WTC11 (cell line): ENCODE measurements around the gene CCDC9.
A peak's percentile ranks its signal among the peaks of the same experiment; 100 is the strongest.

Experiments used
- ATF3 ChIP-seq: sonication (generic); formaldehyde crosslinking; conservative IDR thresholded peaks from 2 replicates; pipeline ENCODE4 v1.8.1; 2022; ENCODE audit warnings: mild to moderate bottlenecking, missing genetic modification reagents
- CREM ChIP-seq: sonication (generic); formaldehyde crosslinking; IDR thresholded peaks from 2 replicates; pipeline ENCODE4 v1.8.1; 2022; ENCODE audit warnings: mild to moderate bottlenecking, missing genetic modification reagents, moderate library complexity
- MYBL2 ChIP-seq: sonication (generic); formaldehyde crosslinking; IDR thresholded peaks from 2 replicates; pipeline ENCODE4 v1.8.1; 2023; ENCODE audit warnings: mild to moderate bottlenecking, moderate library complexity, missing genetic modification reagents
- SOX15 ChIP-seq: fragments of 250-450 bp; sonication (Bioruptor Pico); IDR thresholded peaks from 2 replicates; pipeline ENCODE4 v1.9.0; 2021; ENCODE audit warnings: mild to moderate bottlenecking
- TCF7 ChIP-seq: sonication (generic); formaldehyde crosslinking; IDR thresholded peaks from 2 replicates; pipeline ENCODE4 v1.8.0; 2022; ENCODE audit warnings: mild to moderate bottlenecking, low read depth, missing genetic modification reagents, moderate library complexity
- ZNF423 ChIP-seq: fragments of 250-450 bp; sonication (Bioruptor Pico); IDR thresholded peaks from 2 replicates; pipeline ENCODE4 v2.1.2; 2022; ENCODE audit warnings: mild to moderate bottlenecking, moderate library complexity
- TF ChIP-seq, protein P1 (sequence below): fragments of 200-600 bp; IDR thresholded peaks from 2 replicates; pipeline ENCODE4 v1.8.0; 2022; ENCODE audit warnings: antibody characterized with exemption
- TF ChIP-seq, protein P2 (sequence below): sonication (generic); formaldehyde crosslinking; IDR thresholded peaks from 2 replicates; pipeline ENCODE4 v1.8.0; 2022; ENCODE audit warnings: mild to moderate bottlenecking, missing genetic modification reagents
- TF ChIP-seq, protein P3 (sequence below): sonication (generic); formaldehyde crosslinking; IDR thresholded peaks from 2 replicates; pipeline ENCODE4 v1.8.0; 2022; ENCODE audit warnings: mild to moderate bottlenecking, missing genetic modification reagents

- no peak for TF ChIP-seq ZNF423 (CRISPR knock-in tag)
- TF ChIP-seq, protein P1, sequence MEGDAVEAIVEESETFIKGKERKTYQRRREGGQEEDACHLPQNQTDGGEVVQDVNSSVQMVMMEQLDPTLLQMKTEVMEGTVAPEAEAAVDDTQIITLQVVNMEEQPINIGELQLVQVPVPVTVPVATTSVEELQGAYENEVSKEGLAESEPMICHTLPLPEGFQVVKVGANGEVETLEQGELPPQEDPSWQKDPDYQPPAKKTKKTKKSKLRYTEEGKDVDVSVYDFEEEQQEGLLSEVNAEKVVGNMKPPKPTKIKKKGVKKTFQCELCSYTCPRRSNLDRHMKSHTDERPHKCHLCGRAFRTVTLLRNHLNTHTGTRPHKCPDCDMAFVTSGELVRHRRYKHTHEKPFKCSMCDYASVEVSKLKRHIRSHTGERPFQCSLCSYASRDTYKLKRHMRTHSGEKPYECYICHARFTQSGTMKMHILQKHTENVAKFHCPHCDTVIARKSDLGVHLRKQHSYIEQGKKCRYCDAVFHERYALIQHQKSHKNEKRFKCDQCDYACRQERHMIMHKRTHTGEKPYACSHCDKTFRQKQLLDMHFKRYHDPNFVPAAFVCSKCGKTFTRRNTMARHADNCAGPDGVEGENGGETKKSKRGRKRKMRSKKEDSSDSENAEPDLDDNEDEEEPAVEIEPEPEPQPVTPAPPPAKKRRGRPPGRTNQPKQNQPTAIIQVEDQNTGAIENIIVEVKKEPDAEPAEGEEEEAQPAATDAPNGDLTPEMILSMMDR, result no peak
- peak; percentile 61; the same call in 1 of the 2 replicates for TF ChIP-seq CREM (CRISPR knock-in tag)
- no peak for TF ChIP-seq SOX15
- 0 out of 2 replicates have a peak, but pooled peaks have one; percentile 57 for TF ChIP-seq MYBL2 (CRISPR knock-in tag)
- TF ChIP-seq, protein P2, sequence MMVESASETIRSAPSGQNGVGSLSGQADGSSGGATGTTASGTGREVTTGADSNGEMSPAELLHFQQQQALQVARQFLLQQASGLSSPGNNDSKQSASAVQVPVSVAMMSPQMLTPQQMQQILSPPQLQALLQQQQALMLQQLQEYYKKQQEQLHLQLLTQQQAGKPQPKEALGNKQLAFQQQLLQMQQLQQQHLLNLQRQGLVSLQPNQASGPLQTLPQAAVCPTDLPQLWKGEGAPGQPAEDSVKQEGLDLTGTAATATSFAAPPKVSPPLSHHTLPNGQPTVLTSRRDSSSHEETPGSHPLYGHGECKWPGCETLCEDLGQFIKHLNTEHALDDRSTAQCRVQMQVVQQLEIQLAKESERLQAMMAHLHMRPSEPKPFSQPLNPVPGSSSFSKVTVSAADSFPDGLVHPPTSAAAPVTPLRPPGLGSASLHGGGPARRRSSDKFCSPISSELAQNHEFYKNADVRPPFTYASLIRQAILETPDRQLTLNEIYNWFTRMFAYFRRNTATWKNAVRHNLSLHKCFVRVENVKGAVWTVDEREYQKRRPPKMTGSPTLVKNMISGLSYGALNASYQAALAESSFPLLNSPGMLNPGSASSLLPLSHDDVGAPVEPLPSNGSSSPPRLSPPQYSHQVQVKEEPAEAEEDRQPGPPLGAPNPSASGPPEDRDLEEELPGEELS, result no peak
- TF ChIP-seq, protein P3, sequence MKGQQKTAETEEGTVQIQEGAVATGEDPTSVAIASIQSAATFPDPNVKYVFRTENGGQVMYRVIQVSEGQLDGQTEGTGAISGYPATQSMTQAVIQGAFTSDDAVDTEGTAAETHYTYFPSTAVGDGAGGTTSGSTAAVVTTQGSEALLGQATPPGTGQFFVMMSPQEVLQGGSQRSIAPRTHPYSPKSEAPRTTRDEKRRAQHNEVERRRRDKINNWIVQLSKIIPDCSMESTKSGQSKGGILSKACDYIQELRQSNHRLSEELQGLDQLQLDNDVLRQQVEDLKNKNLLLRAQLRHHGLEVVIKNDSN (CRISPR knock-in tag), result no peak; the same call in 1 of the 2 replicates
- TF ChIP-seq TCF7 (CRISPR knock-in tag), result no peak
- no peak for TF ChIP-seq ATF3 (CRISPR knock-in tag)
Measured at GRCh38 chr19:47273313-47274070, 17.2 kb downstream of the CCDC9 start.
